Fibroblast of the aortic adventitia (primary cell): ENCODE data around the gene MOV10L1. TPM values are rescaled to one million over a fixed set of nuclear protein-coding genes. Genes with fewer than 3 reads are reported as not detected.
A peak's percentile ranks its signal among the peaks of the same experiment; 100 is the strongest.

Experiments
- DNase-seq: peaks from one replicate; pipeline ENCODE4 v3.0.0-alpha.2; 2010; ENCODE audit warnings: low read depth
- H3K4me3 ChIP-seq: 2 replicates; pipeline ENCODE4 v1.5.1; 2011; ENCODE audit warnings: low read depth, mild to moderate bottlenecking, control low read depth, low read length, moderate library complexity
- CTCF ChIP-seq: IDR thresholded peaks from 2 replicates; pipeline ENCODE4 v1.5.1; 2011; ENCODE audit warnings: mild to moderate bottlenecking, low read length, control low read depth, inconsistent platforms; ENCODE audit not compliant: insufficient read depth
- total RNA-seq: library from RNA; depleted of rRNA; stranded (reverse); fragments of >200 nt; gene quantifications from 2 replicates; pipeline ENCODE4 v1.2.3, GENCODE V29; 2012; ENCODE audit warnings: low replicate concordance

MOV10L1 gene
- total RNA-seq, 1 donor, result 5.1 TPM

- no peak for TF ChIP-seq CTCF
- no peak overlapping the region for H3K4me3 ChIP-seq
- DNase-seq, result no peak
These were observed 99.5 kb downstream of the MOV10L1 start for GRCh38 chr22:50189184-50189848.

DNA sequence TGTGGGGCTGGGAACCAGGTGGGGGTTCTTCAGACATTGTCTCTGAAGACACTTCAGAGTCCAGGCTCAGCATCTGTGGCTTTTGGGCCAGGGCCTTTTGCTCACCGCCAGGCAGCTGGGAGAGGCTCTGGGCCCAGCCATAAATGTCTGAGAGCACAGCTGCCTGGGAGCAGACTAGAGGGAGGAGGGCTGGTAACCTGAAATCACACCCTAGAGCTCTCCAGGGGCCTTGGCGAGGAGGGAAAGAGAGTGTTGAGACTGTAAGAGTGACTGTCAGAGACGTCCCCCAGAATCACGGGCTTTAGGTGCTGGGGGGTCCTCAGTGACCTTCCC is 100.0 kb downstream of the MOV10L1 start:
- TF ChIP-seq CTCF, result no peak
- peak; percentile 30 for DNase-seq

DNA sequence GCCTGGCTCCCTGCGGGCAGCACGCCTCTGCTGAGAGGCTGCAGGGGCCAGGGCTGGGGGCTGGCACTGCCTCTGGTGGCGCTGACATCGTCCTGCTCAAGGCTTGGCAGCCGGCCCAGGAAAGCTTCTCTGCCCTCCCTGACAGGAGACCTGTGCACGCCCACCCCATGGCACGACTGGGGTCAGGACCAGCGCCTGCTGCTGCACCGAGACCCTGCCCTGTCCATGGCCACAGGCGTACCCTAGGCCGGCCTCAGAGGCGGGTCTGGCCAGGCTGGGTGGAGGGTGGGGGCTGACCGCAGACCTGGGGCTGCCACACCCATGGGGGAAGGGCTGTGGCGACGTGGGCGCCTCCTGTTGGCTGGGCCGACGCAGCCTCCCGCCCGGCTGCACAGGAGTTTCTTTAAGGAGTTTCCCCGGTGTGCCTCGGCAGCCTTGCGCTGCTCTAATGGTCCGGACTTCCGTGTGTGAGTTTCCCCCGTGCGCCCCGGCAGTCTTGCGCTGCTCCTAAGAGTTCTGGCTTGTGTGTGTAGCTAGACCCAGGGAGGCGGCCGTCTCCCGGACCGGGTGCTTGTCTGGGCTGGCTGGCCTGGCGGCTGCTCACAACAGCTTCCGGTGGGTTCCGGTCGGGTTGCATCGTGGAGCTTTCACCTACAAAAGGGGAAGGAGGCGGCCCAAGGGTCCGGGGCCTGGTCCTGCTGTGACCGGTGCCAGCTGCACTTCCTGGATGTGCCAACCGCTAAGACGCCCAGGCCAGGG is 100.6 kb downstream of the MOV10L1 start:
- DNase-seq, result peak; percentile 59
- peak; percentile 48 for TF ChIP-seq CTCF
- H3K4me3 ChIP-seq, result peak overlapping the region; percentile 63

More for the DNA sequence above, 100.0 kb downstream of the MOV10L1 start:
- H3K4me3 ChIP-seq, result peak overlapping the region; percentile 63

DNA sequence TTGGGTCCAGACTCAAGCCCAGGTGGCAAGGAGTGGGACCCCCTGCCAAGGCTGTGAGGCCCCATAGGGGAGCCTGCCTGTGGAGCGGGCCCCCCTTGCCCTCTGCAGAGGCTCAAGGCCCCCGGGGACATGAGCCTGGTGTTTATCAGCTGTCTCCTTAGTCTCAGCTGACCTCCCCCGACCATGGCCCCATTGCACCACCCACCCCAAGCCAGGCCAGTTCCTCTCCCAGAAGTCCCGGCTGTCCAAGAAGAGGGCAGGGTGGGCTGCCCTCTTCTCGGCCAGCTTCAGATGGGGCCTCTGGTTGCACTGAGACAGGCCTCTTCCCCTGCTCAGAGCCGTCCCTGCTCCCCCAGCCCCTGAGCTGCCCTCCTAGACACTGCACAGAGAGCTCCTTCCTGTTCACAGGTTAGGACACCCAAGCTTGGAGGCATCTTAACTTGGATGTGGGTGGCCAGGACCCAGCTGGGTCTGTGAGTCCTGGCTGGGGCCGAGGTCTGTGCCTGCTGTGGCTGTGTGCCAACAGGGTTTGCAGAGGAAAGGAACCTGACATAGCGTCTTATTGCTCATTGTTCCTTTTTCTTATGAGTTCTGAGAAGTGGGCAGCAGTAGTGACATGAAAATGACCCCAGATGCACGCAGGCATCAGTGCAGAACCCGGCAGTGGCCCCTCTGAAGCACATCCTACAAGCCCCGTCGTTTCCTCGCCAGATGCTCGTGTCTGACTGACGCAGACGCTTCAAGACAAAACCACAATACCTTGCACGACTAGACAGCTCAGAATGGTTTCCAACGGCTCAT is 101.3 kb downstream of the MOV10L1 start:
- peak overlapping the region; percentile 63 for H3K4me3 ChIP-seq
- DNase-seq, result no peak
- TF ChIP-seq CTCF, result no peak

- no peak for DNase-seq
- no peak overlapping the region for H3K4me3 ChIP-seq
- no peak for TF ChIP-seq CTCF
These were observed 102.8 kb downstream of the MOV10L1 start for GRCh38 chr22:50192436-50193204.

DNA sequence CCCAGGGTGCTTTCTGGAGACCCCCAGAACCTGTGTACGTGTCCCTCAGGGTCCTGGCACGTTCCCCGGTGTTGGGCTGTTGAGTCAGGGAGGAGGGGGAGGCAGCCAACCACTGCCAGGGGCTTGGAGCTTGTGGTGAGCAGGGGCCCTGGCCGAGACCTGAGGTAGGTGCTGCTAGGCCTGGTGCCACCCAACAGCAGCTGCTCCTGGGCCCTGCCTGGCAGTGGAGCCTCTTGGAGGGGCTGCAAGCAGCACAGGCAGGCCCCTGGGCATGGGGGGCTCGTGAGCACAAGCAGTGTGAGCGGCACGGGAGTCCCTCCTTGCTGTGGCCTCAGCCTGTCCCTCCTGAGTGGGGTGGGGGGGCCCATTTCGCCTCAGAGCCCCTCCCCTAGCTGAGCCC is 103.8 kb downstream of the MOV10L1 start:
- DNase-seq, result no peak
- no peak overlapping the region for H3K4me3 ChIP-seq
- no peak for TF ChIP-seq CTCF
